Activated CD8-positive, alpha-beta memory T cell treated with anti-CD3 and anti-CD28 coated beads for 36 hours (primary cell): ENCODE measurements around the gene CELF2. TPM values are rescaled to one million over a fixed set of nuclear protein-coding genes. Genes with fewer than 3 reads are reported as not detected.

Experiments
- CTCF ChIA-PET: fragments of 350-600 bp; sonication (Branson Sonifier 250); formaldehyde crosslinking; loops from one replicate; lab custom pipeline; 2021; ENCODE audit warnings: antibody characterized with exemption; lab: Charles Lee
- POLR2A ChIA-PET: fragments of 350-600 bp; sonication (Branson Sonifier 250); formaldehyde crosslinking; loops from one replicate; lab custom pipeline; 2021; ENCODE audit warnings: antibody characterized with exemption; lab: Charles Lee
- total RNA-seq, 2 experiments: library from RNA; stranded (reverse); gene quantifications; one replicate each; pipeline ENCODE4 v1.2.3, GENCODE V29; 2021

CELF2 gene
- total RNA-seq, 2 experiments from 2014 or later, result 153 to 154 TPM

DNA sequence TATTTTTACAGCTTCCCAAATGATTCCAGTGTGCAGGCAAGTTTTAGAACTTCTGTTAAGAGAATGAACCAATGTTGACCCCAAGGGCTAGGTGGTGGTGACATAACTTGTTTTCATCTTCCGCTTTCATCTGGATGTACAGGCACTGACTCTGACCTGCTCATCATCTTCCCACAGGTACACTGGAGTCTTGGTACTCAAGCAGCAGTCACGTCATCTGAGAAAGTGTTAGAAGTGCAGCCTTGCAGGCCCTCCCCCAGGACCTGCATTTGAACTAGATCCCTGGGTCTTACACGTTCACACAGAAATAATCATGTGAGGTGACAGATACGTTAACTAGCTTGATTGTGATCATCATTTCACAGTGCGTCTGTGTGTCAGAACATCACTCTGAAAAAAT lies 212.2 kb downstream of the CELF2 start:
- ChIA-PET POLR2A (interaction anchor here (0.6 kb wide), 1 partner anchor 27 kb away, joined by 3 read pairs; no protein-coding TSS in a partner anchor), CTCF (interaction anchor here (1.4 kb wide), 1 partner anchor 64 kb away, joined by 5 read pairs; no protein-coding TSS in a partner anchor)

DNA sequence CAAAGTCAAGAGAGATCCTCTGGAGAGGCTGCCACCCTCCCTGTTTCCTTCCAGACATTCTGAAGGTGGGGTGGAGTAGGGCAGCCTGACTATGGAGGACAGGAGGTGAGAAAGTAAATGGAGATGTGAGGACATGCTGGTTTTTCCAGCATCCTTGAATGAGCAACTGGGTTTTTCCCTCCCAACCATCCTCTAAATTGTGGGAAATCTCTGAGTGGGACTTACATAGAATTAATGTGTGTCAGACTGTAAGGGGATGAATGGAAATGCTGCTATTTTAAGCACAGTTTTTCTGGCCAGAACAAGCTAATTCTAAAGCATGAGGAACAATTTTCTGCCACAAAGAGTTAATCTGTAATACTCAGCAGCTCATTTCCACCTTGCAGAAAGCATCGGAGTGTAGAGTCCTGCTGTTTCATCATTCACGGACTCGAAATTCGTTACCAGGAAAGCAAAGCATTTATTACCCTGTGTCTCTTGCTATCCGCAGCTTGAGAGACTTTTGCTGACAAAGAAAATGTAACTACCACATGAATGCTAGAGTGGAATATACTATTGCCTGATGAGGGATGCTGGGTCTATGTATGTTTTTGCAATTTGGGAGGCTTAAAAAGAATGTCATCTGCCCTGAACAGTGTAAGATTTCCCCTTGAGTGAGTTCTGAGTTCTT lies 213.0 kb downstream of the CELF2 start:
- ChIA-PET POLR2A (interaction anchor here (0.6 to 3.2 kb wide), 2 partner anchors 28 to 66 kb away, joined by 3 to 17 read pairs; no protein-coding TSS in a partner anchor), CTCF (interaction anchor here (0.8 to 1.5 kb wide), 4 partner anchors 8 to 65 kb away, joined by 3 read pairs; no protein-coding TSS in a partner anchor)

DNA sequence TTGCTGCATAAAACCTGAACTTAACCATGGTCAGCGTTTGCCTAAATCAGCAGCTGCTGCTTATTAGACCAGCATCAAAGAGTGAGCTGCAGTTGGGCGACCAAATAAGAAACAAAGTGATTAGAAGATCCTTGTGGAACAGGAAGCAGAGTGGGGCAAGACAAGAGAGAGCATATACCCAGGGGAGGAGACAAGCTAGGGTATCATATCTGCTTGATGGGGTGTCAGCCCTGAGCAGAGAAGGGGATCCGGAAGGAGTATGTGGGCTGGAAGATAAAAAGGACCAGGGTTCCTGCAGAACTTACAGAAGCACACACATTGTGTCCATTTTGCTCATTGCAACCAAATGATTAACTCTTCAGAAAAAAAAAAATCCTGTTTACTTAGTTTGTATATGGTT lies 213.6 kb downstream of the CELF2 start:
- ChIA-PET CTCF (interaction anchor here (0.9 to 1.5 kb wide), 3 partner anchors 8 to 65 kb away, joined by 3 read pairs; no protein-coding TSS in a partner anchor), POLR2A (interaction anchor here (2.3 to 3.2 kb wide), 2 partner anchors 13 to 66 kb away, joined by 12 to 17 read pairs; no protein-coding TSS in a partner anchor)

DNA sequence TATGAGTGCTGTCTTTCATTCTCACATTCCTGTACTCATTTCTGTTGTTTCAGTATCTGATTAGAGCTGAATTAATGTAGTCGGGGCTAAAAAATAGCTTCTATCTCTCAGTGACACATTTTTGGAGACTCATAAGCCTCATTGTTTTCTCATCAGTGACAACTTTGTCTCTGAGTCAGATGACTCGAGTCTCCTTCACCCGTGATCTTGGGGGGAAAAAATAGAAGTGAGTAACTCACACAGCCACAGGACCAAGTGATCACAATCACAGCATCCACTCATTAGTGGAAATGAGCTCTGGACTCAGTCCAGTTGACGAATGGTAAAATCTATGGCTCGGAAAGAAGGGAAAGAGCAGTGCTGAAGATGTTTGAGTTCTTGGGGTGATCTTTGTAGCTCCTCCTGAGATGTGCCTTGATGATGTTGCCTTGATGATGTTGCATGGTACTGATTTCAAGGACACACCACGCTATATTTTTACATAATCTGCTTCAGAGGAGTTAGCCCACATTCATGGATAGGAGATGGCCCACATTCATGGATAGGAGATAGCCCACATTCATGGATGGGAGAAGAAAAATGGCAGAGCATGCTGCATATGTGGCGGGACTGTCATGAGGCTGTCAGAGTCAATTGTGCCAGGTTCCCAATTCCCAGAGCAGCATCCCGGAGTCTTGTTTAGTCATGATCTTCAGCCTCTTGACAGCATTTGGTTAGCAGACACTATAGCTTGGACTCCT lies 214.7 kb downstream of the CELF2 start:
- CTCF ChIA-PET, result interaction anchor here (1.1 to 1.6 kb wide), 4 partner anchors 14 to 66 kb away, joined by 3 to 7 read pairs (median 3); no protein-coding TSS in a partner anchor
- POLR2A ChIA-PET, result interaction anchor here (0.6 to 3.2 kb wide), 9 partner anchors 14 to 67 kb away, joined by 3 to 17 read pairs (median 5); no protein-coding TSS in a partner anchor

DNA sequence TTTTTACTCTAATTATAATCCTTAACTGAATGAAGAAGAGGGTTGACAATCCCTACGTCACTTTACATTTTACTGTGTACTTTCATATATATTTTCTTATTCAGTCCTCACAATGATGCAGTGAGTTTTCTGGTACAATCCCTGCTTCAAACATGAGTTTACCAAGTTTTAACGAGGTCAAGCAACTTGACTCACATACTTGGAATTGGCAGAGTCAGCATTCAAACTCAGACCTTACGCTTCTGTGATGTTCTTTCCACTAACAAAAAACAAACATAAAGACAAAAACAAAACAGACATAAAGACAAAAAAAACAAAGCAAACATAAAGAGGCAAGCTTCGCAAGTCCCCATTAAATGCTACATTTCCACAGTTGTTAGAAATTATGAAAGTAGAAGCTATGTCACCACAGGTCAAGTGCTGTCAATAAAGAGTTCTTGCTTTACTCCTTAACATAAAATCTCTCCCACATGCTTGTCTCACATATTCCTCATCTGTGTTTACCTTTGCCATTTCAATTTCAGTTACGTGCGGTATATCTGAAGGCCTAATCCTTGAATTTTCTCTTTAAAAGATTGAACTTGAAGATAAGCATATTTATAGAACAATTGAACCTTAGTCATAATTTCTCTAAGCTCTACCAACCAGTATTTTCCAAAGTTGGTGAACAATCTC lies 217.3 kb downstream of the CELF2 start:
- POLR2A ChIA-PET, result interaction anchor here (0.6 to 2.6 kb wide), 9 partner anchors 8 to 70 kb away, joined by 3 to 25 read pairs (median 9); no protein-coding TSS in a partner anchor
- CTCF ChIA-PET, result interaction anchor here (0.9 to 1.0 kb wide), 3 partner anchors 8 to 56 kb away, joined by 3 to 6 read pairs (median 3); no protein-coding TSS in a partner anchor

DNA sequence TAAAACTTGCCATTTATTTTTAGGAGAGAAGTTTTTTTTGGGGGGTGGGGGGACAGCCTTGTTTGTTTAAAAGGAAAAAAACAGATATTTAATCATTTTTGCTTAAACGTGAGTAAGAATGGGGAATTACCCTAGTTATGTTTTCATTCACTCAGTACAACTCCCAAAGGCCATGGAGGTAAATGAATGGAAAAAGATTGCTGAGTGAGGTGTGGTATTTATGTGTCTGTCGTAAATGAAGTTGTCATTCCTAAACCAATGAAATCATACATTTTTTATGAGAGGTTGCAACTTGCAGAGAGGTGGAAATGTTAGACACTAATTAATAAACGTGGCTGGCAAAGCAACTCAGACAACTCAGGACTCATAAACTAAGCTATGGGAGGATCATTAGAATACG lies 218.1 kb downstream of the CELF2 start:
- ChIA-PET POLR2A (interaction anchor here (0.6 to 2.6 kb wide), 11 partner anchors 9 to 71 kb away, joined by 3 to 25 read pairs (median 8); no protein-coding TSS in a partner anchor), CTCF (interaction anchor here (1.0 to 1.9 kb wide), 6 partner anchors 9 to 70 kb away, joined by 3 to 9 read pairs (median 6); no protein-coding TSS in a partner anchor)

DNA sequence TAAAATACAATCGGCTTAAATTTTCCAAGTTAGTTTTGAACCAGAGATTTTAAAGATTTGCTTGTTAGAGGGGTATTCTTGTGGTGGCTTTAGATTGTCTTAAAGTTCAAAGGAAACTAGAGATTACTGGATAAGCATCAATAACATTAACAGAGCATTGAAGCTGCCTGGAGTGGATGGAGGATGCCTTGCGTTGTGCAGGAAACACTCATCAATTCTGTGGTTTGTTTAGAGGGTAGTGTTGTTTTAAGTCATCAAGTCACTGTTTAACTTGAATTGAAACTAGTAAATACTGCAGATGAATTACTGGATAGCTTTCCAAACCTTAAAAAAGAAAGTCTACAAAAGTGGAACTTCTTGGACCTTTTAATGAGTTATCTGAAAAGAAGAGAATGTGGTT lies 218.6 kb downstream of the CELF2 start:
- POLR2A ChIA-PET, result interaction anchor here (1.0 to 2.6 kb wide), 9 partner anchors 9 to 72 kb away, joined by 3 to 25 read pairs (median 8); no protein-coding TSS in a partner anchor

DNA sequence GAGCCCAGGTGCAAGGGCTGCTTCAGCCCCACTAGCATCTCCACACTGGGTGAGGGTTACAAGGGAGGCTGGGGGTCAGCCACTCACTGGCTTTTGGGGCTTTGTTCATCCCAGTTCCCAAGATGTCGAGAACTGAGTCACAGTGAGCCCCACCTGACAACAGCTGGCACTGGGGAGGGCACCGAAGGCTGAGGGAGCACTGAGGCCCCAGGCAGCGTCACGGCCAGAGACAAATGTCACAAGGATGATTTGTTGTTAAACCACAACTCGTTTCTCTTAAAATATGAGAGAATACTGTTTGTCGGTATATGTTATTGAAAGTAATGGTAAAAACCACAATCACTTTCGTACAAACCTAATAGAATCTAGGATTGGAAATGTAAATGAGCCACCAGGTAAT lies 219.9 kb downstream of the CELF2 start:
- ChIA-PET POLR2A (interaction anchor here (1.7 kb wide), 1 partner anchor 61 kb away, joined by 4 read pairs; no protein-coding TSS in a partner anchor), CTCF (interaction anchor here (0.5 to 1.9 kb wide), 3 partner anchors 9 to 39 kb away, joined by 3 to 9 read pairs (median 3); no protein-coding TSS in a partner anchor)

More for the DNA sequence above, 218.6 kb downstream of the CELF2 start:
- CTCF ChIA-PET, result interaction anchor here (0.8 to 1.9 kb wide), 7 partner anchors 10 to 71 kb away, joined by 3 to 9 read pairs (median 3); no protein-coding TSS in a partner anchor

DNA sequence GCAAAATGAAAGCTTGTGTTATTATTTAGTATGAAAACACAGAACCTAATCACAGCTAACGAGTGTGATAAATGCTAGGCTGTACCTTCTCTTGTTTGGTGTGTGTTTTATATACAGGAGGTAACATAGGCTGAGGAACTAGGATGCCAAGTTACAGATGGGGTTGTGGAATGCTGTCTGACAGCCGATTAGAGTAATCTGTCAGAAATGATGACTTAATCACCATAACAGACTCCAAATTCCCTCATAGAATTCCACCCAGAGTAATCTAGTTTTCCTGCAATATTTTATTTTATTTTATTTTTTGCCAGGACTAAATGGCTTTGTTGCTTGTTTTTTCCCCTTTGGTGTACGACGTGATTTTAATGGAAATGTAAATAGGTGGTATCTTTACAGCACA lies 221.2 kb downstream of the CELF2 start:
- CTCF ChIA-PET, result no interaction called here
- POLR2A ChIA-PET, result interaction anchor here (0.6 to 1.7 kb wide), 2 partner anchors 60 to 62 kb away, joined by 3 to 4 read pairs; no protein-coding TSS in a partner anchor

DNA sequence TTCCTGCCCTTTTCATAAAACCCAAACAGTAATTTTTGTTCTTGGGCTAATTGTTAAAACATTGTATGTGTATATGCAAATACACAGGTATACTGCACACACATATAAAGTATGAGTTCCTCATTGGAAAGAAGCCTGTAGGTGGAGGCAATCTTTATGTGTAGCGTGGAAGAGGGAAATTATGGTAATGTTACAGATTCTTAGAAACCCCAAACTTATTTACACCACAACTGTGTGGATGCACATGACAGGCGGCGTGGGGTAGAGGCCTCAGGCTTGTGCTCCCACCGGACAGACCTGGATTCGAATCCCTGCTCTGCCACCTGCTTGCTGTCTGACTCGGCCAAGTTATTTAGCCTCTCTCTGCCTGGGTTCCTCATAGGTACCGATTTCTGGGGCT lies 223.0 kb downstream of the CELF2 start:
- POLR2A ChIA-PET, result interaction anchor here (1.1 kb wide), 1 partner anchor 28 kb away, joined by 5 read pairs; no protein-coding TSS in a partner anchor

DNA sequence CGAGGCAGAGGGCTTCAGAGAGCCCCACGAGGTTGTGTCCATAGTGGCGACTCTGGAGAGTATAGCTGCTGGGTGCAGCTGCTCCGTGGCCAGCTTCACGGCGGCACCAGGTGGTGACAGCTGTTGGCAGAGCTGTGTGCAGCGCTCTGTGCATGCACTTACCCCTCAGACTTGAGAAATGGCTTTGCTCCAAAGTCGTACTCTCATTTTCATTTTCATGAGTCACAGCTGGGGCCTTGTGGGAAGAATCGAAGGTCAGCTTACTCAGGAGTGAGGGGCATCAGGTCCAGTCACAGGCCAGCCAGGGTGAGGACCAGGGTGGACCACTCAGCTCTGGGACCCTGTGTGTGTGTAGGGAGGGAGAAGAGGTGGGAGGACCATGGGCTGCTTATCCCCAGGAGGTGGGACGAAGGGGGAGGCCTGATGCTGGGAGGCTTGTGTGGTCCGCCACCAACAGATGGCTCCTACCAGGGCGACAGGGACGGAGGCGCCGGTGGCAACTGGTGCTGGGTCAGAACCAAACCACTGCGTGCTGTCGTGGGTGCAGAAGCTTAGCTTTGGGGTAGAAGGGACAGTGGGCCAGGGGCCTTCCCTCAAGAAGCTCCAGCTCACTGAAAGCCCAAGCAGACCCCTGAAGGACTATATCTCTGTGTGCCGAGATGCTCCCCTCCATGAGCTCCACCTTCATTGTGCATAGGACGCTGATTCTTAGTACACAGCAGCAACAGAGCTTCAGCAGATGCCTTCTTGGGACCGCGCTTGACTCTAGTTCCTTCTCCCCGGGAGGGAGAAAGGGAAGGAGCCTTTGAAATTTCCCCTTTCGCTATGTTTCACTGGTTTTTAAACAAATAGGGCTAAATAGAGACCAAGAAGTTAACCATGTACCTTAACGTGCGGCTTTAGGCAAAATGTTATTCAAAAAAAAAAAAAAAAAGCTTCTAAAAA lies 225.0 kb downstream of the CELF2 start:
- POLR2A ChIA-PET, result interaction anchor here (0.6 to 1.0 kb wide), 3 partner anchors 14 to 29 kb away, joined by 3 to 5 read pairs (median 4); no protein-coding TSS in a partner anchor

More for the DNA sequence above, 223.0 kb downstream of the CELF2 start:
- CTCF ChIA-PET, result no interaction called here

DNA sequence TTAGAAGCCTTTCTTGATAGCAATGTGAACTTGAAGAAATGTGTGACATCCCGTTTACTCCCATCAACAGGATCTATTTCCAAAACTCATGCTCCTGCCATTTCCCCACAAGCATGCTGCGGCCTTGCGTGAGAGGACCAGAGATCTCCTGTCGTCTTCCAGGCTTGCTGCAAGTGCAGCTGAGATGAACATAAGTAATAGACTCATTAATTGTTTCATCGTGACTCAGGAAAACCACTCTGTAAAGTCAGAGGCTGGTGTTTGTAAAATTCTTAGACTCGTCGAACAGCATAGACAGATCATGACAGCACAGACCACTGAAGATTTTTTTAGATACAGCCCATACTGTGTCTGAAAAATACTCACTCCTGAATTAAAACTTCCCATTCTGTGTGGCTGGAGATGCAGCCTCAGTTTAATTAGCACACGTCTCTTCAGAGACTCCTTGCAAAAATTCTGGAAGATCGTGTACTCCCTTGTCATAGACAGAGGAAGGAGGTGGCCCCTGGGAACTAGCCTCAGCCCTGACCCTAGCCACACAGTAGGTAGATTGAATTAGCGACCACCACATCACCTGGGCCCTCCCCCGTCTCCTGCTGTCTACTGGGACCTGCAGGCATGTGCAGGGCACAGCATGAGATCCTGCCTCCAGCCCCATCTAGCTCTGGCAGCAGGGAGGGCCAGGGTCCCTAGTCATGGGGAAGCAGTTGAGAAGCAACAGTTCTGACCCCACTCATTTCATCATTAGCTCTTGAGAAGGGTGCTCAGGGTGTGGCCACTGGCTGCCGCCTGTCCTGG lies 226.0 kb downstream of the CELF2 start:
- POLR2A ChIA-PET, result interaction anchor here (0.6 to 0.7 kb wide), 2 partner anchors 13 to 26 kb away, joined by 4 to 5 read pairs; no protein-coding TSS in a partner anchor
- CTCF ChIA-PET, result interaction anchor here (1.0 kb wide), 1 partner anchor 15 kb away, joined by 4 read pairs; no protein-coding TSS in a partner anchor

More for the DNA sequence above, 225.0 kb downstream of the CELF2 start:
- CTCF ChIA-PET, result interaction anchor here (1.0 to 1.3 kb wide), 4 partner anchors 10 to 129 kb away, joined by 3 to 4 read pairs (median 3); no protein-coding TSS in a partner anchor

DNA sequence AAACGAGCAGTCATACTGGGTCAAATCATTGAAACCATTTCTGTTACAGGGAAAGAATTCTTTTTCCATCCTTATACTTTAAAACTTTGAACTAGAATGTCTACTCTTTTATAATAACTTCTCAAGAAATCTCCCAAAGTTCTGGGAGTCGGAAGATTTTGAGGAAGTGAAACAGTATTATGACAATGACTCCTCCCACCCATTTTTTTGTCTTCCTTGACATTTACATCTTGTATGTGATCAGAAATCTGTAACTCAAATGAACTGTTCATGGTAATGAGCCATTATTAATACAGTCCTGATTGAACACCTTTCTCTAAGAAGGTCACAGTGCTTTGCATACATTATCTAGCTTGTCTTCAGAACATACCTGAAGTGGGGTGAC lies 227.4 kb downstream of the CELF2 start:
- POLR2A ChIA-PET, result no interaction called here

DNA sequence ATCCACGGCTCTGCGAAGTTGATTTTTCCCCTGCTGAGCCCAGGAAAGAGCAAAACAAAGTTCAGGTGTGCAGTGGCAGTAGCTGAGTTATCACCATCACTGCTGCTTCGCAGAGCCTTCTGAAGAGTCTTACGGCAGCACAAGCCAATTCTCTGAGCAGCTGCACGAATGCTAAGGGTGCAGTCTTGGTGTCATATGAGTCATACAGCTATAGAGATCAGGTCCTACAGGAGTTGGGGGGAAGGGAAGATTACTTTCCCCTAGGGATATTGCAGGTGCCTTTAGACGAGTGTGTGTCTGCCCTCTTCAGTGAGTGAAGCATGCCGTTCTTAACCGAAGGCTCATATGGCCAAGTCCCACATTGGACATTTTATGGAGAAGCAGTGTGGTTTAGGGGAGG lies 227.8 kb downstream of the CELF2 start:
- ChIA-PET POLR2A (no interaction called here), CTCF (interaction anchor here (1.0 to 1.5 kb wide), 2 partner anchors 25 to 43 kb away, joined by 3 to 4 read pairs; no protein-coding TSS in a partner anchor)

More for the DNA sequence above, 227.4 kb downstream of the CELF2 start:
- CTCF ChIA-PET, result interaction anchor here (1.0 kb wide), 1 partner anchor 25 kb away, joined by 4 read pairs; no protein-coding TSS in a partner anchor

DNA sequence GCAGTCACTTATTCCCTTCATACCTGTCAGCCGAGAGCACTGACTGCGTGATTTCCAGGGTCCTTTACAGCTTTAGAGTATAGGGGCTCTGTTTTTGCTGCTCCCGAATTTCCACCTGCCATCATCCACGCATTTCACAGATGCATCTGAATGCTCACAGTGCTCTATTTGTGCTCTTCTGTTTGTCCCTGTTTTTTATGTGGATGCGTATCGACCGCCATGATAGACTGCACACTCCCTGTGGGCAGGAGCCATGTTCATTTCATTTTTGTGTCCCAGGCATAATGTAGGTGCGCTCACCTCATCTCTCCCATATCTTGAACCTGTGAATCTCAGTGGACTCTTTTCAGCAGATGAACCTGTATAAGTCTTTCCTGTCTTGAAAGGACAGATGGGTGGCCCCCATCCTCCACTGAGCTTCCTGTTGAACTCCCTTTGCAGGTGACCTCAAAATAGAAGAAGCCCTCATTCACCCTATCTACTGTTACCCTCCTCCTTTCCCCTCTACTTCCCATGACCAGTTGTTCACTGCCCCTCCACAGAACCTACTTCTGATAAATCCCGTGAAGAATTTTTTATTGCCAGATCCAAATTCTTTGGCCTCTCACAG lies 228.4 kb downstream of the CELF2 start:
- ChIA-PET CTCF (interaction anchor here (1.5 kb wide), 1 partner anchor 44 kb away, joined by 3 read pairs; no protein-coding TSS in a partner anchor), POLR2A (no interaction called here)
